Neural cell (in vitro differentiated cells): ENCODE measurements around the gene GNG12.

Experiments used
- CTCF ChIP-seq: fragments of 450-650 bp; IDR thresholded peaks from 2 replicates; pipeline ENCODE4 v1.5.1; 2014; ENCODE audit warnings: antibody characterized with exemption, mild to moderate bottlenecking, moderate library complexity; ENCODE audit not compliant: poor library complexity, severe bottlenecking
- EP300 ChIP-seq: fragments of 450-650 bp; conservative IDR thresholded peaks from 2 replicates; pipeline ENCODE4 v1.6.1; 2014; ENCODE audit warnings: antibody characterized with exemption, mild to moderate bottlenecking, moderate library complexity; ENCODE audit not compliant: poor library complexity, severe bottlenecking
- EZH2 ChIP-seq: fragments of 200-600, 300-800 bp; shearing (Covaris generic), sonication (generic); IDR thresholded peaks from 2 replicates; pipeline ENCODE4 v1.6.1; 2014; ENCODE audit warnings: antibody characterized with exemption, low read length, borderline replicate concordance, mild to moderate bottlenecking; ENCODE audit not compliant: insufficient read depth, poor library complexity, severe bottlenecking
- MXI1 ChIP-seq: fragments of 450-650 bp; conservative IDR thresholded peaks from 2 replicates; pipeline ENCODE4 v1.6.1; 2014; ENCODE audit warnings: antibody characterized with exemption, mild to moderate bottlenecking; ENCODE audit not compliant: poor library complexity, severe bottlenecking
- POLR2AphosphoS5 ChIP-seq: IDR thresholded peaks from 2 replicates; pipeline ENCODE4 v1.6.1; 2012
- RAD21 ChIP-seq: fragments of 450-650 bp; conservative IDR thresholded peaks from 2 replicates; pipeline ENCODE4 v1.6.1; 2014; ENCODE audit warnings: antibody characterized with exemption, mild to moderate bottlenecking, moderate library complexity

- no peak for TF ChIP-seq RAD21
- TF ChIP-seq CTCF: no peak
- no peak for TF ChIP-seq EZH2
- no peak for TF ChIP-seq EP300
- no peak for TF ChIP-seq POLR2AphosphoS5
- TF ChIP-seq MXI1: no peak
Measured at GRCh38 chr1:67755160-67755559, 78.1 kb downstream of the GNG12 start.
